ES-I3 (cell line): Measurements from ENCODE around the gene DYNC2I2.
"Not testable (repeated sequence)": the region's sequence is repeated elsewhere in the genome, so short reads cannot be mapped to it uniquely, and the experiment has no call there.

Experiments used
- H3K36me3 ChIP-seq: 2 replicates; pipeline ENCODE4 v1.6.1; 2013; ENCODE audit warnings: mild to moderate bottlenecking, low read length, control low read depth, moderate library complexity; ENCODE audit not compliant: insufficient read depth
- H3K4me1 ChIP-seq: 2 replicates; pipeline ENCODE4 v1.6.1; 2013; ENCODE audit warnings: mild to moderate bottlenecking, control low read depth, low read length; ENCODE audit not compliant: insufficient read depth
- H3K9ac ChIP-seq: 2 replicates; pipeline ENCODE4 v1.6.1; 2013; ENCODE audit warnings: low read depth, mild to moderate bottlenecking, low read length, moderate library complexity
- H3K9me3 ChIP-seq: 2 replicates; pipeline ENCODE4 v1.6.1; 2013; ENCODE audit warnings: mild to moderate bottlenecking, low read length, moderate library complexity; ENCODE audit not compliant: control insufficient read depth, insufficient read depth

Gene DYNC2I2

GRCh38 chr9:128656416-128657343 lies at the start of gene DYNC2I2:
Gene DYNC2I2, minus strand, starts transcription at chr9:128656847. Its CDS starts 121 bp downstream, at chr9:128656726.
- Histone ChIP-seq H3K36me3 (no peaks in the 10 kb centered on the region), H3K9ac (peak within 1 kb of the TSS; percentile 99), H3K4me1 (no peaks in the 10 kb centered on the region), H3K9me3 (no peaks in the 10 kb centered on the region)

- H3K9me3 ChIP-seq, result no peaks in the 10 kb centered on the region
- no peaks in the 10 kb centered on the region; the same call in 1 of the 2 replicates for H3K4me1 ChIP-seq
- no peak overlapping the region for H3K9ac ChIP-seq
- no peaks in the 10 kb centered on the region for H3K36me3 ChIP-seq
These were observed 49.4 kb upstream of the DYNC2I2 start for GRCh38 chr9:128706045-128706444.

GRCh38 chr9:128705051-128705965 lies 48.7 kb upstream of the DYNC2I2 start:
- Histone ChIP-seq H3K9me3 (no peaks in the 10 kb centered on the region), H3K4me1 (no peaks in the 10 kb centered on the region; the same call in 1 of the 2 replicates), H3K9ac (no peak overlapping the region), H3K36me3 (no peaks in the 10 kb centered on the region)

- Histone ChIP-seq H3K4me1 (no peaks in the 10 kb centered on the region; the same call in 1 of the 2 replicates), H3K9ac (no peak overlapping the region), H3K36me3 (no peaks in the 10 kb centered on the region), H3K9me3 (no peaks in the 10 kb centered on the region)
These were observed 47.7 kb upstream of the DYNC2I2 start for GRCh38 chr9:128704356-128704670.

- no peaks in the 10 kb centered on the region for H3K36me3 ChIP-seq
- peak overlapping the region; percentile 72 for H3K9ac ChIP-seq
- no peaks in the 10 kb centered on the region; the same call in 1 of the 2 replicates for H3K4me1 ChIP-seq
- no peaks in the 10 kb centered on the region for H3K9me3 ChIP-seq
These were observed 47.1 kb upstream of the DYNC2I2 start for GRCh38 chr9:128703616-128704355.

- Histone ChIP-seq H3K36me3 (no peaks in the 10 kb centered on the region), H3K9ac (peak overlapping the region; percentile 72), H3K9me3 (no peaks in the 10 kb centered on the region), H3K4me1 (no peaks in the 10 kb centered on the region; the same call in 1 of the 2 replicates)
These were observed 46.4 kb upstream of the DYNC2I2 start for GRCh38 chr9:128702949-128703615.

GRCh38 chr9:128702445-128702948 lies 45.9 kb upstream of the DYNC2I2 start, which contains the start of gene PKN3:
Gene PKN3, plus strand, starts transcription at chr9:128702503. Its CDS starts 413 bp downstream, at chr9:128702916.
- H3K9ac ChIP-seq, result peak within 1 kb of the TSS; percentile 72

GRCh38 chr9:128701227-128701854 lies 44.7 kb upstream of the DYNC2I2 start:
- H3K9me3 ChIP-seq, result no peaks in the 10 kb centered on the region
- H3K9ac ChIP-seq, result no peak overlapping the region
- H3K4me1 ChIP-seq, result no peaks in the 10 kb centered on the region; the same call in 1 of the 2 replicates
- H3K36me3 ChIP-seq, result peaks cover 4% of the 10 kb centered on the region

More at GRCh38 chr9:128702445-128702948, 45.9 kb upstream of the DYNC2I2 start, which contains the start of gene PKN3:
- Histone ChIP-seq H3K9me3 (no peaks in the 10 kb centered on the region), H3K4me1 (no peaks in the 10 kb centered on the region; the same call in 1 of the 2 replicates), H3K36me3 (no peaks in the 10 kb centered on the region)

- H3K9ac ChIP-seq, H3K9me3 ChIP-seq, H3K4me1 ChIP-seq: not testable (repeated sequence)
- peaks cover 14% of the 10 kb centered on the region for H3K36me3 ChIP-seq
These were observed 42.6 kb upstream of the DYNC2I2 start for GRCh38 chr9:128699096-128699795.

GRCh38 chr9:128696923-128697707 lies 40.5 kb upstream of the DYNC2I2 start:
- H3K36me3 ChIP-seq, result peaks cover 33% of the 10 kb centered on the region
- no peaks in the 10 kb centered on the region for H3K4me1 ChIP-seq
- H3K9me3 ChIP-seq, result no peaks in the 10 kb centered on the region
- H3K9ac ChIP-seq, result no peak overlapping the region

GRCh38 chr9:128694344-128694743 lies 37.7 kb upstream of the DYNC2I2 start:
- peaks cover 37% of the 10 kb centered on the region for H3K36me3 ChIP-seq
- no peaks in the 10 kb centered on the region for H3K9me3 ChIP-seq
- H3K9ac ChIP-seq, result no peak overlapping the region
- H3K4me1 ChIP-seq, result 0 out of 2 replicates have a peak, but pooled peaks cover 4% of the 10 kb centered on the region

GRCh38 chr9:128693738-128694137 lies 37.1 kb upstream of the DYNC2I2 start:
- H3K4me1 ChIP-seq, H3K9ac ChIP-seq, H3K9me3 ChIP-seq: not testable (repeated sequence)
- H3K36me3 ChIP-seq, result peaks cover 37% of the 10 kb centered on the region
